HepG2 (cell line): ENCODE measurements around the gene GABRB1. TPM values are rescaled to one million over a fixed set of nuclear protein-coding genes. Genes with fewer than 3 reads are reported as not detected.

Source experiments
- CAMTA2 ChIP-seq: sonication (generic); formaldehyde crosslinking; IDR thresholded peaks from 2 replicates; pipeline ENCODE4 v1.4.0; 2020; ENCODE audit warnings: mild to moderate bottlenecking, missing genetic modification reagents, borderline replicate concordance
- CBFB ChIP-seq: sonication (generic); formaldehyde crosslinking; IDR thresholded peaks from 2 replicates; pipeline ENCODE4 v1.4.0; 2020; ENCODE audit warnings: missing genetic modification reagents
- CHD4 ChIP-seq: fragments of 200-600 bp; sonication (generic); IDR thresholded peaks from 2 replicates; pipeline ENCODE4 v1.7.0; 2017; ENCODE audit warnings: mild to moderate bottlenecking, low read length, borderline replicate concordance
- EEA1 ChIP-seq: sonication (generic); formaldehyde crosslinking; IDR thresholded peaks from 2 replicates; pipeline ENCODE4 v1.5.1; 2020; ENCODE audit warnings: mild to moderate bottlenecking, missing genetic modification reagents, borderline replicate concordance
- MZF1 ChIP-seq: sonication (generic); formaldehyde crosslinking; IDR thresholded peaks from 2 replicates; pipeline ENCODE4 v1.8.1; 2023; ENCODE audit warnings: mild to moderate bottlenecking, missing genetic modification reagents, borderline replicate concordance
- SP2 ChIP-seq: sonication (generic); formaldehyde crosslinking; IDR thresholded peaks from 2 replicates; pipeline ENCODE4 v1.5.1; 2020; ENCODE audit warnings: mild to moderate bottlenecking, missing genetic modification reagents
- TARDBP ChIP-seq: sonication (generic); formaldehyde crosslinking; IDR thresholded peaks from 2 replicates; pipeline ENCODE4 v1.8.0; 2022; ENCODE audit warnings: mild to moderate bottlenecking, missing genetic modification reagents
- YEATS2 ChIP-seq: sonication (generic); formaldehyde crosslinking; IDR thresholded peaks from 2 replicates; pipeline ENCODE4 v1.4.0; 2020; ENCODE audit warnings: missing genetic modification reagents, borderline replicate concordance
- ZBTB7B ChIP-seq: sonication (generic); formaldehyde crosslinking; IDR thresholded peaks from 2 replicates; pipeline ENCODE4 v1.4.0; 2020; ENCODE audit warnings: missing genetic modification reagents
- ZNF10 ChIP-seq: sonication (generic); formaldehyde crosslinking; IDR thresholded peaks from 2 replicates; pipeline ENCODE4 v1.4.0; 2020; ENCODE audit warnings: mild to moderate bottlenecking, low read depth, missing genetic modification reagents, borderline replicate concordance
- ZNF510 ChIP-seq: sonication (generic); formaldehyde crosslinking; IDR thresholded peaks from 2 replicates; pipeline ENCODE4 v1.4.0; 2020; ENCODE audit warnings: low read depth, mild to moderate bottlenecking, missing genetic modification reagents
- ZNF7 ChIP-seq: IDR thresholded peaks from 2 replicates; pipeline ENCODE4 v1.6.1; 2016; ENCODE audit warnings: missing biosample characterization, missing genetic modification reagents
- ZXDC ChIP-seq: sonication (generic); formaldehyde crosslinking; IDR thresholded peaks from 2 replicates; pipeline ENCODE4 v1.5.0; 2020; ENCODE audit warnings: mild to moderate bottlenecking, missing genetic modification reagents
- polyA plus RNA-seq, 8 experiments: library from polyadenylated mRNA; depleted of rRNA in 3 of 8; stranded (reverse) in 7 of 8; unstranded in 1 of 8; fragments of >200 nt; fragmentation: Illumina TruSeq in 4 of 8; extraction: Trizol in 4 of 8; gene quantifications; 2 replicates each; pipeline versions ENCODE4 v1.2.1 to v1.2.3, GENCODE V29; 2011 to 2016; ENCODE audit warnings: low read depth in 4 of 8, missing spikeins in 1 of 8, mixed read lengths in 1 of 8; ENCODE audit not compliant: insufficient read depth in 1 of 8
- total RNA-seq, 5 experiments: library from RNA; depleted of rRNA; stranded (reverse); fragments of >200 nt; fragmentation: Illumina TruSeq; extraction: Trizol; gene quantifications; 2 replicates each; pipeline ENCODE4 v1.2.3, GENCODE V29; 2016; ENCODE audit warnings: low read depth in 1 of 5
- TF ChIP-seq, protein P1 (sequence below): sonication (generic); formaldehyde crosslinking; IDR thresholded peaks from 2 replicates; pipeline ENCODE4 v1.4.0; 2020; ENCODE audit warnings: mild to moderate bottlenecking, missing genetic modification reagents
- TF ChIP-seq, protein P2 (sequence below): sonication (generic); formaldehyde crosslinking; IDR thresholded peaks from 2 replicates; pipeline ENCODE4 v1.5.1; 2020; ENCODE audit warnings: mild to moderate bottlenecking, missing genetic modification reagents
- TF ChIP-seq, protein P3 (sequence below): IDR thresholded peaks from 2 replicates; pipeline ENCODE4 v1.6.1; 2012; ENCODE audit warnings: low read length, improper control_type of control experiment

The GABRB1 gene
- total and polyA plus RNA-seq, 2 of the 13 experiments (the other 11 are each of a cell fraction or from before 2014, with no cell fraction given), result not detected

DNA sequence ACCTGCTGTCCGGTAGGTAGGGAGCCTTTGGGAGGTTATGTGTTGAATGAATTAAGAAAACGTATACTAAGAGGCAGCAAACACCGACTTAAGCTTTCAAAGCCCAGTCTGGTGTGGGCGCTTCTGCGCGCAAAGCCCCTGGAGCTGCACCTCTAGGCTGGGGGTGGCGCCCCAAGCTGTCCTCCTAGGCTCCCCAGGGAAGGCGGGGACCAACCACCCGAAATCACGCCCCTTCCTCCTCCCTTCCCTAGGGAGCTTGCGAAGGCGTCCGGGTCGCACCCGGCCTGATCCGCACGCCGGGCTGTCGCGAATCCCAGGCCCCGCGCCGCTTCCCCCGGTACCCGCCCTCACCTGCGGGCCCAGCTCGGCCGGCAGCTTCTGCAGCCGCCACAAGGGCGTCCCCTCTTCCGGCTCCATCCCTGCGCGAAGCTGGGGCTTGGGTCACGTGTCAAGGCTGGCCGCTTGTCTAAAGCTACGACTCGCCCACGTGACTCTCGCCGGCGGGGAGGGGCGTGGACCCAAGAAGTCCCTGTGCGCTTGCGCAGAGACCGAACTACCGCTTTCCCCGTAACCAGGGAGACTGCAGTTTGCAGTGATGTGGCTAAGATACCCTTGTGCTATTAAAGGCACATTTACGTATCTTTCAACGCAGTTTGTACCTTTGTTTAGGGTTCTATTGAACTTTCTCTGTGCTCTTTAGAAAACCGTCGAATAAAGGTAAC is 432.0 kb downstream of the GABRB1 start, which contains the start of gene COMMD8 (continued):
- TF ChIP-seq, protein P1, sequence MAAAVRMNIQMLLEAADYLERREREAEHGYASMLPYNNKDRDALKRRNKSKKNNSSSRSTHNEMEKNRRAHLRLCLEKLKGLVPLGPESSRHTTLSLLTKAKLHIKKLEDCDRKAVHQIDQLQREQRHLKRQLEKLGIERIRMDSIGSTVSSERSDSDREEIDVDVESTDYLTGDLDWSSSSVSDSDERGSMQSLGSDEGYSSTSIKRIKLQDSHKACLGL (CRISPR knock-in tag), result peak; percentile 84; the same call in 1 of the 2 replicates
- TF ChIP-seq MZF1 (no peak), TARDBP (CRISPR knock-in tag) (peak; percentile 87; the same call in 1 of the 2 replicates), CHD4 (no peak), ZBTB7B (no peak), CBFB (CRISPR knock-in tag) (no peak), EEA1 (CRISPR knock-in tag) (peak; percentile 89; the same call in 1 of the 2 replicates), SP2 (CRISPR knock-in tag) (no peak), CAMTA2 (CRISPR knock-in tag) (no peak), ZNF510 (CRISPR knock-in tag) (no peak), ZXDC (CRISPR knock-in tag) (no peak; the same call in 1 of the 2 replicates), YEATS2 (CRISPR knock-in tag) (peak; percentile 65; the same call in 1 of the 2 replicates), ZNF10 (CRISPR knock-in tag) (no peak), ZNF7 (CRISPR knock-in tag) (no peak)
- TF ChIP-seq, protein P2, sequence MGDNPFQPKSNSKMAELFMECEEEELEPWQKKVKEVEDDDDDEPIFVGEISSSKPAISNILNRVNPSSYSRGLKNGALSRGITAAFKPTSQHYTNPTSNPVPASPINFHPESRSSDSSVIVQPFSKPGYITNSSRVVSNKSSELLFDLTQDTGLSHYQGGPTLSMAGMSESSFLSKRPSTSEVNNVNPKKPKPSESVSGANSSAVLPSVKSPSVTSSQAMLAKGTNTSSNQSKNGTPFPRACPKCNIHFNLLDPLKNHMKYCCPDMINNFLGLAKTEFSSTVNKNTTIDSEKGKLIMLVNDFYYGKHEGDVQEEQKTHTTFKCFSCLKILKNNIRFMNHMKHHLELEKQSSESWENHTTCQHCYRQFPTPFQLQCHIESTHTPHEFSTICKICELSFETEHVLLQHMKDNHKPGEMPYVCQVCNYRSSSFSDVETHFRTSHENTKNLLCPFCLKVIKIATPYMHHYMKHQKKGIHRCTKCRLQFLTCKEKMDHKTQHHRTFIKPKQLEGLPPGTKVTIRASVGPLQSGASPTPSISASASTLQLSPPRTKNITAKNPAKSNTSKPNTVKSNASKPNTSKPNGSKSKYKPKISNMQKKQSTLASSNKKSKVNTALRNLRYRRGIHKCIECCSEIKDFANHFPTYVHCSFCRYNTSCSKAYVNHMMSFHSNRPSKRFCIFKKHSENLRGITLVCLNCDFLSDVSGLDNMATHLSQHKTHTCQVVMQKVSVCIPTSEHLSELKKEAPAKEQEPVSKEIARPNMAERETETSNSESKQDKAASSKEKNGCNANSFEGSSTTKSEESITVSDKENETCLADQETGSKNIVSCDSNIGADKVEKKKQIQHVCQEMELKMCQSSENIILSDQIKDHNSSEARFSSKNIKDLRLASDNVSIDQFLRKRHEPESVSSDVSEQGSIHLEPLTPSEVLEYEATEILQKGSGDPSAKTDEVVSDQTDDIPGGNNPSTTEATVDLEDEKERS (CRISPR knock-in tag), result no peak
- TF ChIP-seq, protein P3, sequence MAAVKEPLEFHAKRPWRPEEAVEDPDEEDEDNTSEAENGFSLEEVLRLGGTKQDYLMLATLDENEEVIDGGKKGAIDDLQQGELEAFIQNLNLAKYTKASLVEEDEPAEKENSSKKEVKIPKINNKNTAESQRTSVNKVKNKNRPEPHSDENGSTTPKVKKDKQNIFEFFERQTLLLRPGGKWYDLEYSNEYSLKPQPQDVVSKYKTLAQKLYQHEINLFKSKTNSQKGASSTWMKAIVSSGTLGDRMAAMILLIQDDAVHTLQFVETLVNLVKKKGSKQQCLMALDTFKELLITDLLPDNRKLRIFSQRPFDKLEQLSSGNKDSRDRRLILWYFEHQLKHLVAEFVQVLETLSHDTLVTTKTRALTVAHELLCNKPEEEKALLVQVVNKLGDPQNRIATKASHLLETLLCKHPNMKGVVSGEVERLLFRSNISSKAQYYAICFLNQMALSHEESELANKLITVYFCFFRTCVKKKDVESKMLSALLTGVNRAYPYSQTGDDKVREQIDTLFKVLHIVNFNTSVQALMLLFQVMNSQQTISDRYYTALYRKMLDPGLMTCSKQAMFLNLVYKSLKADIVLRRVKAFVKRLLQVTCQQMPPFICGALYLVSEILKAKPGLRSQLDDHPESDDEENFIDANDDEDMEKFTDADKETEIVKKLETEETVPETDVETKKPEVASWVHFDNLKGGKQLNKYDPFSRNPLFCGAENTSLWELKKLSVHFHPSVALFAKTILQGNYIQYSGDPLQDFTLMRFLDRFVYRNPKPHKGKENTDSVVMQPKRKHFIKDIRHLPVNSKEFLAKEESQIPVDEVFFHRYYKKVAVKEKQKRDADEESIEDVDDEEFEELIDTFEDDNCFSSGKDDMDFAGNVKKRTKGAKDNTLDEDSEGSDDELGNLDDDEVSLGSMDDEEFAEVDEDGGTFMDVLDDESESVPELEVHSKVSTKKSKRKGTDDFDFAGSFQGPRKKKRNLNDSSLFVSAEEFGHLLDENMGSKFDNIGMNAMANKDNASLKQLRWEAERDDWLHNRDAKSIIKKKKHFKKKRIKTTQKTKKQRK, result no peak
